Smooth muscle cell (in vitro differentiated cells): ENCODE results near the gene CLSTN3. TPM values are rescaled to one million over a fixed set of nuclear protein-coding genes. Genes with fewer than 3 reads are reported as not detected.

Source experiments
- DNase-seq: peaks from one replicate; lab custom pipeline; 2025; ENCODE audit not compliant: unreplicated experiment; lab: John Stamatoyannopoulos, UW
- H2AFZ ChIP-seq: fragments of 200-600 bp; sonication (generic); 2 replicates; pipeline ENCODE4 v1.6.0; 2016; ENCODE audit warnings: antibody characterized with exemption, low read depth, mild to moderate bottlenecking
- H3F3A ChIP-seq: fragments of 200-600 bp; sonication (generic); 2 replicates; pipeline ENCODE4 v1.6.0; 2017; ENCODE audit warnings: antibody characterized with exemption, low read depth
- H3K27ac ChIP-seq: fragments of 200-600 bp; sonication (generic); 2 replicates; pipeline ENCODE4 v1.5.1; 2016; ENCODE audit warnings: low read depth, mild to moderate bottlenecking
- H3K27me3 ChIP-seq: fragments of 200-600 bp; sonication (generic); 2 replicates; pipeline ENCODE4 v1.6.1; 2016; ENCODE audit warnings: low read depth, mild to moderate bottlenecking
- H3K36me3 ChIP-seq: fragments of 200-600 bp; sonication (generic); 2 replicates; pipeline ENCODE4 v1.5.1; 2016; ENCODE audit warnings: low read depth
- H3K4me1 ChIP-seq: fragments of 200-600 bp; sonication (generic); 2 replicates; pipeline ENCODE4 v1.5.1; 2016; ENCODE audit warnings: low read depth
- H3K4me2 ChIP-seq: fragments of 200-600 bp; sonication (generic); 2 replicates; pipeline ENCODE4 v1.6.0; 2016; ENCODE audit warnings: mild to moderate bottlenecking
- H3K4me3 ChIP-seq: fragments of 200-600 bp; sonication (generic); 2 replicates; pipeline ENCODE4 v1.5.1; 2016; ENCODE audit warnings: mild to moderate bottlenecking
- H3K79me2 ChIP-seq: fragments of 200-600 bp; sonication (generic); 2 replicates; pipeline ENCODE4 v1.6.0; 2016; ENCODE audit warnings: low read depth, mild to moderate bottlenecking
- H3K9ac ChIP-seq: fragments of 200-600 bp; sonication (generic); 2 replicates; pipeline ENCODE4 v1.6.0; 2016; ENCODE audit warnings: low read depth
- H3K9me3 ChIP-seq: fragments of 200-600 bp; sonication (generic); replicated peaks from 2 replicates; pipeline ENCODE4 v1.5.1; 2016; ENCODE audit warnings: low read depth
- H4K20me1 ChIP-seq: fragments of 200-600 bp; sonication (generic); 2 replicates; pipeline ENCODE4 v1.6.0; 2016; ENCODE audit warnings: low read depth
- CTCF ChIP-seq: fragments of 200-600 bp; sonication (generic); IDR thresholded peaks from 2 replicates; pipeline ENCODE4 v1.5.1; 2017; ENCODE audit warnings: borderline replicate concordance, mild to moderate bottlenecking, antibody characterized with exemption; ENCODE audit not compliant: insufficient read depth, poor library complexity, severe bottlenecking
- WGBS: methylation state at CpG from one replicate; pipeline ENCODE4 v1.1.7; 2016; ENCODE audit warnings: low lambda C conversion rate; 5-methylcytosine and 5-hydroxymethylcytosine counted together
- polyA plus RNA-seq: library from polyadenylated mRNA; unstranded; fragments of >200 nt; fragmentation: Nextera tagmentation; extraction: Ambion mirVana; gene quantifications from 2 replicates; pipeline ENCODE4 v1.2.1, GENCODE V29; 2016
- total RNA-seq: library from RNA; depleted of rRNA; stranded (reverse); fragments of >200 nt; gene quantifications from 2 replicates; pipeline ENCODE4 v1.2.3, GENCODE V29; 2014

The CLSTN3 gene
- total and polyA plus RNA-seq, 2 experiments from 2014 or later, result 12.4 to 51.0 TPM

DNA sequence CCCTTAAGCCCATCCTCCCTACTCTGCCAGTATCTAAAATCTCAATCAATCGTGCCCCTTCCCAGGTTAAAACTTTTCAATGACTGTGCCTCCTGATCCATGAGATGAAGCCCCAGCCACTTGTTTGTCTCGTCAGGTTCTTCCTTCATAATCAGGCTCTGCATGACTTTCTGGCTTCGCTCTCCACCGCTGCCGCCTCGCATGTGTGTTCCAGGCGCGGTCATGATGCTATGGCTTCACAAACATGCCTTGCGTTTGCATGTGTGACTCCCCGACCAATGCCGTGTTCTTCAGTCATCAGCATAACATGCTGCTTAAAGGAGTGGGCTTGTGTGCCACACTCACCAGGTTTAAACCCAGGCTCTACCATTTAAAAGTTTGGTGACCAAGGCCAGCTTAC, 16.2 kb upstream of the CLSTN3 start:
- no peaks in the 10 kb centered on the region for H3K36me3 ChIP-seq
- H3F3A ChIP-seq, result no peaks in the 10 kb centered on the region
- WGBS, result 92% methylated on average over 11 of the region's 11 CpGs

DNA sequence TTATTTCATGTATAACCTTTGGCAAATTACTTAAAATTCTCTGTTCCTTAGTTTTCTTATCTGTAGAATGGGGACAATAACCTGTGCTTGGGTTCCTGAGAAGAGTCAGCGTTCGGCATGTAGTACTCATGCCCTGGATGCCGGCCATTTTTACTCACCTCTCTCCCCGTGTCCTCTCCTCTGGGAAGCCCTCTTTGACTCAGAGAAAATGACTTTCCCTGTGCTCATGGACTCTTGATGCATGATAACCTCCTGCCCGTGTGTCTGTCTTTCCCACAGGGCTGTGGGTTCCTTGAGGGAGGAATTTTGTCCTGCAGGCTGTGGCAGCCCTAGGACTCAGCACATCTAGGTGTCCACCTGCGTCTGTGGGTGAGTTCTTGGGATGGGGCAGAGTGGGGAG, 15.3 kb upstream of the CLSTN3 start:
- Histone ChIP-seq H3K79me2 (no peaks in the 10 kb centered on the region), H3K4me2 (no peak overlapping the region), H3K9ac (no peak overlapping the region), H3K27ac (no peak overlapping the region), H3K4me1 (no peaks in the 10 kb centered on the region), H3K9me3 (no peaks in the 10 kb centered on the region), H2AFZ (no peak overlapping the region), H3F3A (no peaks in the 10 kb centered on the region), H3K4me3 (no peak overlapping the region), H3K27me3 (no peaks in the 10 kb centered on the region), H3K36me3 (no peaks in the 10 kb centered on the region), H4K20me1 (peaks cover 7% of the 10 kb centered on the region)
- TF ChIP-seq CTCF, result no peak
- 94% methylated on average over 6 of the region's 6 CpGs for WGBS
- no peak for DNase-seq

More for the DNA sequence above, 16.2 kb upstream of the CLSTN3 start:
- H3K79me2 ChIP-seq, result no peaks in the 10 kb centered on the region
- no peaks in the 10 kb centered on the region for H3K9me3 ChIP-seq
- H3K9ac ChIP-seq, result no peak overlapping the region
- no peak for TF ChIP-seq CTCF
- no peak overlapping the region for H3K27ac ChIP-seq
- no peaks in the 10 kb centered on the region for H3K4me1 ChIP-seq
- H3K4me3 ChIP-seq, result no peak overlapping the region
- no peak overlapping the region for H3K4me2 ChIP-seq
- peaks cover 7% of the 10 kb centered on the region for H4K20me1 ChIP-seq
- H2AFZ ChIP-seq, result no peak overlapping the region
- H3K27me3 ChIP-seq, result no peaks in the 10 kb centered on the region
- no peak for DNase-seq

GRCh38 chr12:7116196-7116595, 14.0 kb upstream of the CLSTN3 start:
- H4K20me1 ChIP-seq, result peaks cover 7% of the 10 kb centered on the region
- H3K36me3 ChIP-seq, result no peaks in the 10 kb centered on the region
- H3K9me3 ChIP-seq, result no peaks in the 10 kb centered on the region
- H3K4me2 ChIP-seq, result no peak overlapping the region
- no peak overlapping the region for H3K27ac ChIP-seq
- H3K79me2 ChIP-seq, result no peaks in the 10 kb centered on the region
- no peak overlapping the region for H3K4me3 ChIP-seq
- no peak overlapping the region for H2AFZ ChIP-seq
- H3F3A ChIP-seq, result no peaks in the 10 kb centered on the region
- no peak overlapping the region for H3K9ac ChIP-seq
- H3K27me3 ChIP-seq, result no peaks in the 10 kb centered on the region
- DNase-seq, result no peak
- TF ChIP-seq CTCF, result no peak
- no peaks in the 10 kb centered on the region for H3K4me1 ChIP-seq
- WGBS, result 88% methylated on average over 3 of the region's 3 CpGs

DNA sequence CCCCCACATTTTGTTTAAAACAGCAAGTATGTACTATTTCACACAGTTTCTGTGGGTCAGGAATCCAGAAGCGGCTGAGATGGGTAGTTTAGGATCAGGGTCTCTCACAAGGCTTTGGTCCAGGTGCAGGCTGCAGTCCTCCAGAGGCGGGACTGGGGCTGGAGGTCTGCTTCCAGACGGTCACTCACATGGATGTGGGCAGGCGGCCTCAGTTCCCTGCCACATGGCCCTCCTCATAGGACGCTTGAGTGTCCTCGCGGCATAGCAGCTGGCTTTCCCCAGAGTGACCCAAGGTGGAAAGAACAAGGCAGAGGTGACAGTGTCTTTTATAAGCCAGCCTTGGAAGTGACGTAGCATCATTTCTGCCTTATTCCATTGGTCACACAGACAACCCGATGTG, 13.3 kb upstream of the CLSTN3 start:
- Histone ChIP-seq H2AFZ (no peak overlapping the region), H3K9ac (no peak overlapping the region), H3K4me3 (no peak overlapping the region), H3K9me3 (no peaks in the 10 kb centered on the region), H3F3A (no peaks in the 10 kb centered on the region), H3K4me2 (no peak overlapping the region), H3K79me2 (no peaks in the 10 kb centered on the region), H3K27me3 (no peaks in the 10 kb centered on the region), H4K20me1 (peaks cover 7% of the 10 kb centered on the region), H3K36me3 (no peaks in the 10 kb centered on the region), H3K4me1 (no peaks in the 10 kb centered on the region), H3K27ac (no peak overlapping the region)
- 91% methylated on average over 9 of the region's 9 CpGs for WGBS
- no peak for TF ChIP-seq CTCF
- DNase-seq, result no peak
